ENCODE results near the gene B4GALT3. TPM values are rescaled to one million over a fixed set of nuclear protein-coding genes. Genes with fewer than 3 reads are reported as not detected.

B4GALT3 gene
- polyA plus RNA-seq, 1 experiment = 21.8 TPM

GRCh38 chr1:161199506-161200139 lies 22.3 kb upstream of the B4GALT3 start:
- POLR2A ChIA-PET = interaction anchor here (1.1 to 1.3 kb wide), 2 partner anchors 18 to 114 kb away, joined by 3 read pairs; partner anchors contain the start of gene SDHC
- no peak overlapping the region for H3K4me3 ChIP-seq (ENCODE audit: low read depth, low read length)

GRCh38 chr1:161198897-161199431 lies 21.7 kb upstream of the B4GALT3 start, which contains the start of gene ADAMTS4:
ADAMTS4 (minus strand) TSS chr1:161199054; CDS start chr1:161198627, 427 bp downstream.
- DNase-seq (ENCODE audit: low read depth, low spot score) = peak; percentile 48
- H3K4me3 ChIP-seq (ENCODE audit: low read depth, low read length) = peak within 1 kb of the TSS; percentile 51
- POLR2A ChIA-PET = interaction anchor here (0.8 to 1.3 kb wide), 4 partner anchors 8 to 115 kb away, joined by 3 read pairs; partner anchors contain the start of genes PPOX and SDHC

More at GRCh38 chr1:161199506-161200139, 22.3 kb upstream of the B4GALT3 start:
- Histone ChIP-seq H3K27ac (ENCODE audit: low read depth, low read length) (peak overlapping the region; percentile 57), H3K9me3 (ENCODE audit: control insufficient read depth, insufficient read depth, low read length) (no peaks in the 10 kb centered on the region), H3K27me3 (ENCODE audit: control insufficient read depth, insufficient read depth, low read length) (no peaks in the 10 kb centered on the region)
- DNase-seq (ENCODE audit: low read depth, low spot score) = no peak
- CTCF ChIA-PET = interaction anchor here (1.3 to 3.5 kb wide), 4 partner anchors 9 to 183 kb away, joined by 3 to 29 read pairs (median 7); partner anchors contain the start of gene TOMM40L
- TF ChIP-seq CTCF (IDR thresholded peaks at IDR 0.05; ENCODE audit: low read depth, low read length) = no peak

GRCh38 chr1:161198194-161198896 lies 21.0 kb upstream of the B4GALT3 start:
- Histone ChIP-seq H3K27ac (ENCODE audit: low read depth, low read length) (peak overlapping the region; percentile 57), H3K4me3 (ENCODE audit: low read depth, low read length) (peak overlapping the region; percentile 51), H3K27me3 (ENCODE audit: control insufficient read depth, insufficient read depth, low read length) (no peaks in the 10 kb centered on the region), H3K9me3 (ENCODE audit: control insufficient read depth, insufficient read depth, low read length) (no peaks in the 10 kb centered on the region)
- TF ChIP-seq CTCF (IDR thresholded peaks at IDR 0.05; ENCODE audit: low read depth, low read length) = 0 out of 2 replicates have a peak, but pooled peaks have one; percentile 7
- ChIA-PET POLR2A (interaction anchor here (0.8 to 1.3 kb wide), 4 partner anchors 9 to 116 kb away, joined by 3 read pairs; partner anchors contain the start of genes PPOX and SDHC), CTCF (interaction anchor here (0.6 to 3.5 kb wide), 9 partner anchors 8 to 184 kb away, joined by 3 to 29 read pairs (median 4); partner anchors contain the start of genes PPOX and TOMM40L)
- DNase-seq (ENCODE audit: low read depth, low spot score) = no peak

More at GRCh38 chr1:161198897-161199431, 21.7 kb upstream of the B4GALT3 start, which contains the start of gene ADAMTS4:
- Histone ChIP-seq H3K27ac (ENCODE audit: low read depth, low read length) (peak within 1 kb of the TSS; percentile 57), H3K9me3 (ENCODE audit: control insufficient read depth, insufficient read depth, low read length) (no peaks in the 10 kb centered on the region), H3K27me3 (ENCODE audit: control insufficient read depth, insufficient read depth, low read length) (no peaks in the 10 kb centered on the region)
- CTCF ChIA-PET = interaction anchor here (0.7 to 3.5 kb wide), 6 partner anchors 8 to 183 kb away, joined by 3 to 29 read pairs (median 6); partner anchors contain the start of gene TOMM40L
- no peak for TF ChIP-seq CTCF (IDR thresholded peaks at IDR 0.05; ENCODE audit: low read depth, low read length)

GRCh38 chr1:161197560-161198193 lies 20.4 kb upstream of the B4GALT3 start:
- H3K9me3 ChIP-seq (ENCODE audit: control insufficient read depth, insufficient read depth, low read length) = no peaks in the 10 kb centered on the region
- H3K27ac ChIP-seq (ENCODE audit: low read depth, low read length) = peak overlapping the region; percentile 93
- POLR2A ChIA-PET = interaction anchor here (0.6 to 1.2 kb wide), 4 partner anchors 9 to 68 kb away, joined by 3 to 13 read pairs (median 5); partner anchors contain the start of gene TOMM40L
- H3K27me3 ChIP-seq (ENCODE audit: control insufficient read depth, insufficient read depth, low read length) = no peaks in the 10 kb centered on the region
- no peak for DNase-seq (ENCODE audit: low read depth, low spot score)
- CTCF ChIA-PET = interaction anchor here (0.6 to 3.5 kb wide), 8 partner anchors 11 to 184 kb away, joined by 3 to 29 read pairs (median 5); partner anchors contain the start of genes PPOX and TOMM40L
- H3K4me3 ChIP-seq (ENCODE audit: low read depth, low read length) = peak overlapping the region; percentile 51
- no peak for TF ChIP-seq CTCF (IDR thresholded peaks at IDR 0.05; ENCODE audit: low read depth, low read length)
